NCI-H1105 (cell line): ENCODE data around the gene DNAJB11.
"Not testable (repeated sequence)": the region's sequence is repeated elsewhere in the genome, so short reads cannot be mapped to it uniquely, and the experiment has no call there.

ENCODE experiments used
- DNase-seq: peaks from one replicate; lab custom pipeline; 2025; lab: John Stamatoyannopoulos, UW

DNAJB11 gene

DNA sequence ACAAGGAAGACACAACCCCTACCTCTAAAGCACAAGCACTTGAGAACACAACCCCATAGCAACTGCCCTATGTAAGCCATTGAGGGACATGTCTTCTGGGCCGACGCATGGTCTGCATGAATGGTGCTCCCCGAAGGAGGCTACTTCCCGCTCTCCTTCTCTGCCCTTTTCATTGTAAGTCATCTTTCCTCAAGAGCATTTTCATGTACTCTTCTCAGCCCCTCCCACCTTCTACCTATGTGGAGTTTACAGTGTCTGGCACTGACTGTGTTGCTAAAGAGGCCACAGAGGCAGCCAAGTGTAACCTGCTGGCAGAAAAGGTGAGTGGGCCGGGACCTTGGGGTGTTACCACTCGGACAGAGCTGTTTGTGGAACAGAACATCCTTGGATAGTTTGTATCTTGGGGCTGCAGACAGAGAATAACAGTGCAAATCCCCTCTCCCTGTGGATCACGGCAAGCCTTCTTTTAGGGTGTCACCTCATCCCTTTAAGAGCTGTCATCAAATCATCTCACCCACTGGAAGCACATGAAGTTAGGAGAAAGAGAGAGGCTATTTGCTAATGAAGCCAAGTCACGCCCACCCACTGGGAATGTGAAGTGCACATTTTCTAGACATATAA, 47.9 kb downstream of the DNAJB11 start:
- DNase-seq: no peak

DNA sequence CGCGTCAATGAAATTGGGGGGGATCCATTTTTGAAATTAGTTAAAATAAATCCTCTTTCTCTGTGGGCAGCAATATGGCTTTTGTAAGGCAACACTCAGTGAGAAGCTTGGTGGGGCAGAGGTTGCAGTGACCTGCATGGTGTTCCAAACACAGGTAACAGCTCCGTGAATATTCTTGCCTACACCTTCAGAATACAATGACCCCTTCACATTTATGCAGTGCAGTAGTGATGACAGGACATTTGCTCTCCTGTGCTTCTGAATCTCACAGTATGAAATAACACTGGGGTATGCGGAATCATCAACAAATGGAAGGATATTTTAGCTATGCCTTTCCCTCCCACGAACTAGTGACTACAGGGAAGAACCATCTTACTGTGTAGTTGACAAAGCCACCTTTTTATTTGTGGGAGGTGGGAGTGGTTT, 49.3 kb downstream of the DNAJB11 start:
- DNase-seq: no peak

DNA sequence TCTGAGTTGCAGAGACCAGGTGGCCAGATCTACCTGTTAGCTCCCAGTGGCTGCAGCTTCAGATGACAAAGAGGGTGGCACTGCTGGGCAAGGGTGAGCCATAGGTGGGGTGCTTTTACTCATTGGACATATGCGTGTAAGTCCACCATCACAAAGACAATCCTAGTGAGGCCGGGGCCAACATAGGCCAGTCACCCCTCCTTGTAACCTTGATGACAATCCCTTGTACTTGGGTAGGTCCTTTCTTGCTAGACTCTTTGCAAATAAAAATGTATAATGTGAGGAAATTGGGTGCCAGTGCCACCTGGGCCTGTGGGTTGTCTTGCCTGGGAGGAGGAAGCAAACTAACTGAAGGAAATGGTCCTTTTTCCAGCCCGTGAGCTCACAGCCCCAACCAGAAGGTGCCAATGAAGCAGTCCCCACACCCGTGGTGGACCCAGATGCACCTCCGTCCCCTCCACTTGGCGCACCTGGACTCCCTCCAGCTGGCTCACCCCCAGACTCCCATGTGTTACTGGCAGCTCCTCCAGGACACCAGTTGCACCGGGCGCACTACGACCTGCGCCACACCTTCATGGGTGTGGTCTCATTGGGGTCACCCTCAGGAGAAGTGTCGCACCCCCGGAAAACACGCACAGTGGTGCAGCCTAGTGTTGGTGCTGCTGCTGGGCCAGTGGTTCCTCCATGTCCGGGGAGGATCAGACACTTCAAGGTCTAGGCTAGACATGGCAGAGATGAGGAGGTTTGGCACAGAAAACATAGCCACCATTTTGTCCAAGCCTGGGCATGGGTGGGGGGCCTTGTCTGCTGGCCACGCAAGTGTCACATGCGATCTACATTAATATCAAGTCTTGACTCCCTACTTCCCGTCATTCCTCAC, 49.9 kb downstream of the DNAJB11 start:
- DNase-seq: no peak

DNA sequence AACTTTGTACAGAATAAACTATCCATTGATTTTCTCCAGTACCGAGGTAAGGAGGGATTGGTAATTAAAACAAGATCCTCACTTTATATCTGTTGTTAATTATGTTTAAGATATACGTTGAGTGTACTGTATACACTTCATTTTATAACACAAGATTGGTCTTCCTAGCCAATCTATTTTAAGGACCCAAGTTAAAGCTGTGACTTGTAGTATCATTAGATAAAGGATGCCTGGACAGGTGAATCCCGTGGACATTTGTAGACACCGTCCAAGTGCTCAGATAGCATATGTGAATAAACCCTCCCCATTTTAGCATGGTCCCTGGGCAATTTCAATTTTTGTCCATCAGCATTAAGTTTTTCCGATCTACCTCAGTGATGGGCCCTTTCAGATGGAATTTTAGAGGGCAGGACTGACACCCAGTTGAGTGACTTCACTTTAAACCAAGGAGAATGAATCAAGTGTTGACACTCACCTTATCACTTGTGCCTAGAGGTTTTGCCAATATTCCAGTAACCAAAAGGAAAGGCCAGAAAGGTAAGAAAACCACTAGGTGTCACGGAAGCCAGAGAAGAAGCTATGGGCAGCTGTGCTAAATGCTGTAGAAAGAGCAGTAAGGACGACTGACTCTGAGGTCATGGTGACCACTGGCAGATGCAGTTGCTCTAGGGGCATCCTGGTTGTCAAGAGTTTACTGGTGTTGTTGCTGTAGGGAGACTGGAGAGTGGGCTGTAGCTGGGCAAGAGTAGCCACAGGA, 51.6 kb downstream of the DNAJB11 start:
- no peak for DNase-seq

DNA sequence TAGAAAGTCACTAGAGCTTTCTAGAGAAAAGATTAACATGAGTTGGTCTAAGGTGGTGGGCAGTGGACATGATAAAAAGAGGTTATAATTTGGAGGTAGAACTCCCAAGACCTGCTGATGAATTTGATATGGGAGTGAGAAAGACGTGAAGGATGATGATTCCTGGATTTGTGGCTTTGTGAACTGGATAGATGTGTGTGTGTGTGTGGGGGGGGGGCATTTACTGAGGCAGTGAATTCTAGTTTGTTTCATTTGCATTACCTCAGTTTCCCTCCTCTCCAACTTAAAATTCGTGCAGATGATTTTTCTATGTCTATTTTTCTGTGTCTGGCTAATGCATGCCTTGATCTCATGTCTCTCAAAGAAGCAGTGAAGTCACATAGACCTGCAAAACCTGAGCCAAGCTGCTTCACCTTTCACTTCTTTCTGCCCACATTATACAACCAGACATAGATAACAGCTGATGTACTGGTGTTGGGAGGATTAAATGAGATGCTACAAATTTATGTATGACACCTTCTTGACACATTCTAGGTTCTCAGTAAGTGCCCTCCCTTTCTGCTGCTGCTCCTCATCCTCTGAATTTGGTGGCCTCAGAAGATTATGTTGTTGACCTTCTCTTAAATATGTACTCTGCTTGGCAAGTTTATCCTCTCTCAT, 52.3 kb downstream of the DNAJB11 start:
- no peak for DNase-seq

DNA sequence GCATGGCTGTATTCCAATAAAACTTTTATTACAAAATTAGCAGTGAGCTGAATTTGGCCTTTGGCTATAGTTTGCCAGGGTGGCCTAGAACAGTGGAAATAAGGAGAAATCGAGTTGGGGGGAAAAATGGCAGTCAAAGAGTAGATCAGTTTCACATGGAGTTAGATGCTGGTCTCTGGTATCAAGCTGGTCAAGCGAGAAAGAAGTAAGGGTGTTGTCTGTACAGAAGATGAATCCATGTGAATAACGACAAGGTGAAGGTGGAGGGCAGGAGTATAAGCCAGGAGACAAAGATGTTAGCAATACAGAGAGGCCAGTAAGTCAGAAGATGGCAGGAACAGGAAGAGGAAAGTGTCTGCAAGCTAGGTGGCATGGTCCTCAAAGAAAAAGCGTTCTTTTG, 54.1 kb downstream of the DNAJB11 start:
- no peak for DNase-seq

DNA sequence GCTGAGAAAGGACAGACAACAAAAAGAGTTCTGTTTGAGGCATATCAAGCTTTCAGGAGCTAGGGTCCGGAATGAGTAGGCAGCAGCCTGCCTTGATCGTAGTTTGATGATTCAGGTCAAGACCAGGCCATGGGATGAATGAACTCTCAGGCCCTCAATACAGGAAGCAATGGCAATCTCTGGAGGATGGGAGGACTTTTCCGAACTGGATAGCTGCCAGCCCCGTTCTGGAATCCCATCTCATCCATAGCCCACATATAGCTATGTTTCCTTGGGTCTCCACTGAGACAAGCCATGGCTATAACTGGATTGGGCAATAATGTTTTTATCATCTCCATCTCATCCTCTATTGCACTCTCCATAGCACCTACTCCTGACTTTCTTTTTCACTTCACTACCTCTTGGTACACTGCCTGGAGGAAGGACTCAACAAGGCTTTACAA, 55.1 kb downstream of the DNAJB11 start:
- DNase-seq: no peak

DNA sequence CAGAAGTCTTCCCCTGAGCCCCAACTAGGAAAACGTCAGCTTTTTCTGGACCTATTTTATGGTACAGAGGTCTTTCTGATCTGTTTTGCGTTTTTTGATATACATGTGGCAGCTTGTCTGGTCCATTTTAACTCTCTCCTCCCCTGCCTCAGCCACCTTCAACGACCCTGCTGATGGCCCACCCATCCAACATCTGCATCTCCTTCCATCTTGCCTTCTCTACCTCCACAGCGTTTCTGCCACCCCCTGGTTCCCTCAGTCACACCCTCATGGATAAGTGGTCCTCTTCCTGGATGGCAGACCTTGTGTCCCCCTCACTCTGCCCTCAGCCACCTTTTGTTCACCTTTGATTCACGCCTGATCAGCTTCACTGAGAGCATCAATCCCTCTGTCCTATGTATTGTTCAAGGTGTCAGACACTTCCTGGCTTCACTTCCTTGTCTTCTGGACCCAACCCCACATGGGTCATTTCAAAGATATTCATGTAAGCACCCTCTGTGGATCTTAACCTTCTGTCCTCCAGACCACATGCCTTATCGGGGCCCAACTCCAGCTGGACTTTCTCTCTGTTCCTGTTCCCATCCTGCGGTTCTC, 55.8 kb downstream of the DNAJB11 start:
- DNase-seq: no peak

DNA sequence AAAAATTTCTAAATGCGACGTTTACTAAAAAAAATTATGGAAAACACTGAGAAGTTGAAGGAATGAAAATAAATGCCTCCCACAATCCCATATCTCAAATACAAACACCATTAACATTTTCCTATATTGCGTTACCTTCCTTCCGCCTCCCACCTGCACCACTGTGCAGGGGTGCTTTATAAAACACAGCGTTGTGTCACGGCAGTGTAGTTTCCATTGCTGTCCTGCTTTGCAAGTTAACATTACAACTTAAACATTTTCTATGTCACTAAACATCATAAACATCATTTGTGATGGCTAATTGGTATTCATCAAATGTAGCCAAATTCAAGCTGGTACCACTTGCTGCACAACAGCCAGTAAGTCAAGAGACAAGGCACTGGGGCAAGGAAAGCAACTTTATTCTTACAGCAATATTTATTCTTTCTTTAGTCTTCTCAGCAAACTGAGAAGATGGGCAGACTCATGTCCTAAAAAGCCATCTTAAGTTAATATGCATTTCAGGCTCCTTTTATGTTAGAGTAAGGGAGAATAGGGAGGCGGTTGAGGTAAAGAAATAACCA, 57.4 kb downstream of the DNAJB11 start:
- DNase-seq: no peak

DNA sequence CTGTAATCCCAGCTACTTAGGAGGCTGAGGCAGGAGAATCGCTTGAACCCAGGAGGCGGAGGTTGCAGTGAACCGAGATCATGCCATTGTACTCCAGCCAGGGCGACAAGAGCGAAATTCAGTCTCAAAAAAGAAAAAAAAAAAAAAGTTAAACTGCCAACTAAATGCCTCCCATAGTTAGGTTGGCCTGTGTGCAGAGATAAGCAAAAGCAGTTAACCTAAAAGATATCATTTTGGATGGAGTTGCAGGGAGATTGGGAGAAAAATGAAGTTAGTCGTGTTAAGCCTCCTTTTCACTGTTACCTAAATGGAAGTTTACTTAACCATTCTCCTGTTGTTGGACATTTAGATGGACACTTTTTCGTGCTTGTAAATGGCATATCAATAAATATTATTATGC, 58.2 kb downstream of the DNAJB11 start:
- DNase-seq: no peak

DNA sequence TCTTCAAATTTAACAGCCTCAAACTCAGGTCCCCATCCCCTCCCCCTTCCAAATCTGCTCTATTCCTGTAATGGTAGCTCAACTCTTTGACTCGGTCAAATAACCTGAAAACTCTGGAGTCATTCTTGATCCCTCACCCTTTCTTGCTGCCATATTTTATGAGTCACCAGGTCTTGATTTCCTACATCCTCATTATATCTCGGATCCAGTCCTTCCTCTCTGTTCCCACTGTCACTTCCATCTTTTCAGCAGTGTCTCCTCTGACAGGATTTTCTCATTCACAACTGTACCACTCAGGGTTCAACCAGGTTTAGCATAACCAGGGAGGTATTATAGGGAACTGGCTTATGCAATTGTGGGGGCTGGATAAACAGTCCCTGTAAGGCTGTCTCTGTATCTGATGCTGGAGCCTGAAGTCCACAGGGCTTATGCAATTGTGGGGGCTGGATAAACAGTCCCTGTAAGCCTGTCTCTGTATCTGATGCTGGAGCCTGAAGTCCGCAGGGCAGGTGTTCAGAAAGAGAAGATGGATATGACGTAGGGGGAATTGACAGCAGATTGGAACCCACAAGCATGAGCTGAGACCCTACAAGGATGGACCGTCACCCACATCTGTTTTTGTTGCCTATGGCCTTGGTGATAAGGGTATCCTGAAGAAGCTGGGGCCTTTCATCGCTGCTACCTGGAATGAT, 60.6 kb downstream of the DNAJB11 start:
- DNase-seq: no peak

DNA sequence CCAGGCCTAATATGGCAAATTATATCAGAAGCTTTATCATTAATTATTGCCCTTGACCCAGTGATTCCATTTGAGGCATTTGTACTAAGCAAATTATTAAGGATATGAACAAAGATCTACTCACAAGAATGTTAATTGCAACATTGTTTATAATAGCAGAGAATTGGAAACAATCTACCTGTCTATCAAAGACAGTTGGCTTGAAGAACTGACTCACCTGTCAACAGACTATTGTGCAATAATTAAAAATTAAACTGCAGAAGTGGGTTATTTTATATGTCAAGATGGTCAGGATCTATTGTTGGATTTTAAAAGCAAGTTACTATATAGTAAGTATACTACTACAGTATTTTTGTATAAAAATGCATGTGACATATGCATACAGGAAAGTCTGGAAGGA, 63.0 kb downstream of the DNAJB11 start:
- DNase-seq: no peak

DNA sequence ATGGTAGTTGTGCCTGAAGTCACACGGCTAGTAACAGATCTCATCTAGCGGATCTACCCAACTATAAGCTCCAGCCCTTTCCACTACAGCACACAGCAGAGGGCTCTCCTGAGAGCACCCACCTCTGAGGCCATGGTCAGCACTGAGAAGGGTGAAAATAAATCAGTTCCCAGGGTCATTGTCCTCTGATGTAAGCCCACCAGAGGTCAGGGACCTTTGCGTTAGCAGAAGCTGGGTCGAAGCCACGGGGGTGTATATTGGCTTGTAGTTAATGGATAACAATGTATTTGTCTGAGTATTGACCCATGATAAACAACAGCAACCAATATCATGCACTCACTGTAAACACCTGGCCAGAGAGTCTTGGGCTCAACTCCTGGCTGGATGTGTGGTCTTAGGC, 63.7 kb downstream of the DNAJB11 start:
- not testable (repeated sequence) for DNase-seq
